SK-N-SH treated with all-trans-retinoic acid at 6 μM for 48 hours (cell line): ENCODE measurements around the gene OXCT1.

ENCODE experiments used
- ARNTL ChIP-seq: fragments of 450-650 bp; formaldehyde crosslinking; IDR thresholded peaks from 2 replicates; pipeline ENCODE4 v1.5.0; 2020; ENCODE audit warnings: low read depth, mild to moderate bottlenecking, moderate library complexity, borderline replicate concordance
- CSDC2 ChIP-seq: fragments of 250-450 bp; sonication (Bioruptor Pico); IDR thresholded peaks from 2 replicates; pipeline ENCODE4 v1.5.0; 2020; ENCODE audit warnings: mild to moderate bottlenecking, moderate library complexity
- ESRRG ChIP-seq: fragments of 250-450 bp; sonication (Bioruptor Pico); IDR thresholded peaks from 2 replicates; pipeline ENCODE4 v1.6.1; 2021; ENCODE audit warnings: mild to moderate bottlenecking
- ISL1 ChIP-seq: fragments of 250-450 bp; sonication (Bioruptor Pico); IDR thresholded peaks from 2 replicates; pipeline ENCODE4 v2.1.2; 2022; ENCODE audit warnings: mild to moderate bottlenecking, moderate library complexity
- OSR1 ChIP-seq: fragments of 250-450 bp; sonication (Bioruptor Pico); IDR thresholded peaks from 2 replicates; pipeline ENCODE4 v1.8.0; 2022; ENCODE audit warnings: moderate library complexity, mild to moderate bottlenecking, inconsistent platforms
- RARB ChIP-seq: fragments of 250-450 bp; sonication (Bioruptor Pico); IDR thresholded peaks from 2 replicates; pipeline ENCODE4 v1.8.0; 2021; ENCODE audit warnings: mild to moderate bottlenecking, moderate library complexity
- ZFP30 ChIP-seq: fragments of 450-650 bp; formaldehyde crosslinking; IDR thresholded peaks from 2 replicates; pipeline ENCODE4 v1.5.0; 2022; ENCODE audit warnings: mild to moderate bottlenecking, moderate library complexity
- ZNF565 ChIP-seq: fragments of 450-650 bp; formaldehyde crosslinking; conservative IDR thresholded peaks from 2 replicates; pipeline ENCODE4 v1.5.0; 2020; ENCODE audit warnings: low read depth, mild to moderate bottlenecking, moderate library complexity
- ZNF70 ChIP-seq: fragments of 450-650 bp; formaldehyde crosslinking; IDR thresholded peaks from 2 replicates; pipeline ENCODE4 v1.5.0; 2020; ENCODE audit warnings: mild to moderate bottlenecking, moderate library complexity
- TF ChIP-seq, protein P1 (sequence below): fragments of 250-450 bp; sonication (Bioruptor Pico); IDR thresholded peaks from 2 replicates; pipeline ENCODE4 v1.8.0; 2021; ENCODE audit warnings: low read depth, mild to moderate bottlenecking, moderate library complexity, borderline replicate concordance
- TF ChIP-seq, protein P2 (sequence below): fragments of 250-450 bp; sonication (Bioruptor Pico); IDR thresholded peaks from 2 replicates; pipeline ENCODE4 v1.8.0; 2020; ENCODE audit warnings: mild to moderate bottlenecking, moderate library complexity, borderline replicate concordance
- TF ChIP-seq, protein P3 (sequence below): fragments of 250-450 bp; sonication (Bioruptor Pico); IDR thresholded peaks from 2 replicates; pipeline ENCODE4 v1.5.0; 2020; ENCODE audit warnings: mild to moderate bottlenecking, moderate library complexity

DNA sequence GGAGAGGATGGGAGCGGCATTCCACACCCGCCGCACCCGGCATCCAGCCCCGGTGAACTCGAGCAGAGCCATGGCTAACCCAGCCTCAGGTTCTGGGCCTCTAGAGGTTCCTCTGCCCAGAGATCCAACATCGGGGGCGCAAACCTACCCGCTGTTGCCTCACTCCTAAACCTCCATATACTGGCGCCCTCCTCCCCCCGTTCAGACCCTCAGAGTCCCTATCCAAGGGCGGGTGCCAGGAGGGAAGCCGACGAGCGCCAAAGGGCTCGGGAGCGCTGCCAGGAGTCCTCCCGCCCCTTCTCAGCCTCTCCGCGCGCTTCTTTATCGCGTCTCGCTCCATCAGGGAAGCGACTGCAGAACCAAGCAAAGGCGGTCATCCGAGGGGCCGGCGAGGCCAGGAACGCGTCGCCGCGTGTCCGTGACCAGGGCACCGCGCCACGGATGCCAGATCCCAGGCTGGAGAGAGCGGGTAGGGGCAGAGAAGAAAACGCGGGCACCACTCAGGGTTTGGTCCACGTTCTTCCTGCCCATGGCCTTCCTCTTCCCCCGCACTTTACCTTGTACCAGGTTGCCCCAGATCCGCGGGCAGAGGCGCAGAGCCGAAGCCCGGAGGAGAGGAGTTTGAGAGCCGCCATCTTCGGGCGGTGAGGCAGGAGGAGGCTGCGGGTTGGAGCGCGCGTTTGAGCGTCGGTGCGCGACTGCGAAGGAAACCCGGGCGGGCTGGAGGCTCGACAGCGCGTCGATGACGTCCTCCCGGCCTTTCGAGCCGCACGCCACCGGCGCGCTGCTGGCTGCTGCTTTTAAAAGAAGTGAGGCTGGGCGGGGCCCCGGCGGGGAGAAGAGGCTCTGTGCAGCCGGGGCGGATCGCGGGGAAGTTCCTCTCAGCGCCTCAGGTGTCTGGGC, at the start of gene OXCT1:
- TF ChIP-seq, protein P1, sequence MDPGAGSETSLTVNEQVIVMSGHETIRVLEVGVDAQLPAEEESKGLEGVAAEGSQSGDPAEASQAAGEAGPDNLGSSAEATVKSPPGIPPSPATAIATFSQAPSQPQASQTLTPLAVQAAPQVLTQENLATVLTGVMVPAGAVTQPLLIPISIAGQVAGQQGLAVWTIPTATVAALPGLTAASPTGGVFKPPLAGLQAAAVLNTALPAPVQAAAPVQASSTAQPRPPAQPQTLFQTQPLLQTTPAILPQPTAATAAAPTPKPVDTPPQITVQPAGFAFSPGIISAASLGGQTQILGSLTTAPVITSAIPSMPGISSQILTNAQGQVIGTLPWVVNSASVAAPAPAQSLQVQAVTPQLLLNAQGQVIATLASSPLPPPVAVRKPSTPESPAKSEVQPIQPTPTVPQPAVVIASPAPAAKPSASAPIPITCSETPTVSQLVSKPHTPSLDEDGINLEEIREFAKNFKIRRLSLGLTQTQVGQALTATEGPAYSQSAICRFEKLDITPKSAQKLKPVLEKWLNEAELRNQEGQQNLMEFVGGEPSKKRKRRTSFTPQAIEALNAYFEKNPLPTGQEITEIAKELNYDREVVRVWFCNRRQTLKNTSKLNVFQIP (CRISPR knock-in tag): no peak
- no peak for TF ChIP-seq RARB (CRISPR knock-in tag)
- TF ChIP-seq OSR1 (CRISPR knock-in tag): no peak
- no peak for TF ChIP-seq ARNTL (CRISPR knock-in tag)
- TF ChIP-seq, protein P2, sequence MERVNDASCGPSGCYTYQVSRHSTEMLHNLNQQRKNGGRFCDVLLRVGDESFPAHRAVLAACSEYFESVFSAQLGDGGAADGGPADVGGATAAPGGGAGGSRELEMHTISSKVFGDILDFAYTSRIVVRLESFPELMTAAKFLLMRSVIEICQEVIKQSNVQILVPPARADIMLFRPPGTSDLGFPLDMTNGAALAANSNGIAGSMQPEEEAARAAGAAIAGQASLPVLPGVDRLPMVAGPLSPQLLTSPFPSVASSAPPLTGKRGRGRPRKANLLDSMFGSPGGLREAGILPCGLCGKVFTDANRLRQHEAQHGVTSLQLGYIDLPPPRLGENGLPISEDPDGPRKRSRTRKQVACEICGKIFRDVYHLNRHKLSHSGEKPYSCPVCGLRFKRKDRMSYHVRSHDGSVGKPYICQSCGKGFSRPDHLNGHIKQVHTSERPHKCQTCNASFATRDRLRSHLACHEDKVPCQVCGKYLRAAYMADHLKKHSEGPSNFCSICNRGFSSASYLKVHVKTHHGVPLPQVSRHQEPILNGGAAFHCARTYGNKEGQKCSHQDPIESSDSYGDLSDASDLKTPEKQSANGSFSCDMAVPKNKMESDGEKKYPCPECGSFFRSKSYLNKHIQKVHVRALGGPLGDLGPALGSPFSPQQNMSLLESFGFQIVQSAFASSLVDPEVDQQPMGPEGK (CRISPR knock-in tag): no peak
- no peak for TF ChIP-seq ZNF70 (CRISPR knock-in tag)
- TF ChIP-seq CSDC2: no peak
- TF ChIP-seq ISL1: no peak
- no peak for TF ChIP-seq ZFP30
- TF ChIP-seq, protein P3, sequence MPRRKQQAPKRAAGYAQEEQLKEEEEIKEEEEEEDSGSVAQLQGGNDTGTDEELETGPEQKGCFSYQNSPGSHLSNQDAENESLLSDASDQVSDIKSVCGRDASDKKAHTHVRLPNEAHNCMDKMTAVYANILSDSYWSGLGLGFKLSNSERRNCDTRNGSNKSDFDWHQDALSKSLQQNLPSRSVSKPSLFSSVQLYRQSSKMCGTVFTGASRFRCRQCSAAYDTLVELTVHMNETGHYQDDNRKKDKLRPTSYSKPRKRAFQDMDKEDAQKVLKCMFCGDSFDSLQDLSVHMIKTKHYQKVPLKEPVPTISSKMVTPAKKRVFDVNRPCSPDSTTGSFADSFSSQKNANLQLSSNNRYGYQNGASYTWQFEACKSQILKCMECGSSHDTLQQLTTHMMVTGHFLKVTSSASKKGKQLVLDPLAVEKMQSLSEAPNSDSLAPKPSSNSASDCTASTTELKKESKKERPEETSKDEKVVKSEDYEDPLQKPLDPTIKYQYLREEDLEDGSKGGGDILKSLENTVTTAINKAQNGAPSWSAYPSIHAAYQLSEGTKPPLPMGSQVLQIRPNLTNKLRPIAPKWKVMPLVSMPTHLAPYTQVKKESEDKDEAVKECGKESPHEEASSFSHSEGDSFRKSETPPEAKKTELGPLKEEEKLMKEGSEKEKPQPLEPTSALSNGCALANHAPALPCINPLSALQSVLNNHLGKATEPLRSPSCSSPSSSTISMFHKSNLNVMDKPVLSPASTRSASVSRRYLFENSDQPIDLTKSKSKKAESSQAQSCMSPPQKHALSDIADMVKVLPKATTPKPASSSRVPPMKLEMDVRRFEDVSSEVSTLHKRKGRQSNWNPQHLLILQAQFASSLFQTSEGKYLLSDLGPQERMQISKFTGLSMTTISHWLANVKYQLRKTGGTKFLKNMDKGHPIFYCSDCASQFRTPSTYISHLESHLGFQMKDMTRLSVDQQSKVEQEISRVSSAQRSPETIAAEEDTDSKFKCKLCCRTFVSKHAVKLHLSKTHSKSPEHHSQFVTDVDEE (CRISPR knock-in tag): no peak
- TF ChIP-seq ZNF565 (CRISPR knock-in tag): no peak
- no peak for TF ChIP-seq ESRRG (CRISPR knock-in tag)
